NCI-H2107 treated with DMSO at 0.1 percent for 48 hours (cell line): Measurements from ENCODE around the gene EPHX1.
"Not testable (repeated sequence)": the region's sequence is repeated elsewhere in the genome, so short reads cannot be mapped to it uniquely, and the experiment has no call there.

Experiments
- DNase-seq: peaks from one replicate; lab custom pipeline; 2025; ENCODE audit not compliant: unreplicated experiment; lab: John Stamatoyannopoulos, UW

EPHX1 gene

DNA sequence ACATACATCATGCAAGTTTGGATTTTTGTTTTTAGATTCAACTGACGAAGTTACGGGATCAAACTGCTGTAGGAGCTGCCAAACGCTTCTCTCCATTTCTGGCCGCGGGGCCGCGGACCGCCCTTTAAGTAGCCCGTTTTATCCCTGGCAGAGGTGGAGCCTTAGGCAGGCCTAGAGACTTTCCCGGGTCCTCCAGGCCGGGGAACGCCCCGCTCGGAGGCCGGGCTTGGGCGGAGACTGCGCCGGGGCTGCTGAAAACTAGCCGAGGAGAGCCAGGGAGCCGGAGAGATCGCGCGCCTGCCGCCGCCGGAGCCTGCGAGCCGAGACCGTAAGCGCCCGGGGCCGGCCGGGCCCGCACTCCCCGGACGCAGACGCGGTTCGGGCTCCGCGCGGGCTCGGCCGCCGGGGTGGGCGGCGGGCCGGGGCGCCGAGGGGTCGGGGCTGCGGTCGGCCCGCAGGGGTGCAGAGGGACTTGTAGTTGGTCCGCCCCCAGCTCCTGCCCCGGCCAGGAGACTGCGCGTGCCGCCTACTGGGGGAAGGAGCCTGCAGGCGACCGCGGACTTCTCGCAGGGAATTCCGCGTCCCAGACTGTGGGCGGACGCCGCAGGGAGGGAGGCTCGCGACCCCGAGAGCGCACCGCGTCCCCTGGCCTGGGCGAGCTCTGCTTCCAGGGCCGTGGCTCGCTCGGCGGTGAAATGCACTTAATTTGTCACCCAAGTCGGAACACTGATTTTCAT lies at the start of gene EPHX1:
Gene EPHX1, plus strand, starts transcription at position 283 of the 737 bp plus-strand sequence. CDS start 18,606 bp downstream, outside the sequence.
- peak; percentile 83 for DNase-seq

DNA sequence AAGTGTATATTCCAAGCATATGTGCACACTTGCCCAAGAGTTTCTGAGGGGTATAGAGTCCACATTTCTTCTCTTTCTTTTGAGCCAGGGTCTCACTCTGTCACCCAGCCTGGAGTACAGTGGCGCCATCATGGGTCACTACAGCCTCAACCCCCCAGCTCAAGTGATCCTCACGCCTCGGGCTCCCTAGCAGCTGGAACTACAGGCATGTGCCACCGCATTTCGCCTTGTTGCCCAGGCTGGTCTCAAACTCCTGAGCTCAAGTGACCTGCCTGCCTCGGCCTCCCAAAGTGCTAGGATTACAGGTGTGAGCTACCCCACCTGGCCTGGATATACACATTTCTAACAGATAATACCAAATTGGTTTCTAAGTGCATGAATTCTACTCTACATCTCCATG lies 49.4 kb upstream of the EPHX1 start:
- DNase-seq, result no peak

DNA sequence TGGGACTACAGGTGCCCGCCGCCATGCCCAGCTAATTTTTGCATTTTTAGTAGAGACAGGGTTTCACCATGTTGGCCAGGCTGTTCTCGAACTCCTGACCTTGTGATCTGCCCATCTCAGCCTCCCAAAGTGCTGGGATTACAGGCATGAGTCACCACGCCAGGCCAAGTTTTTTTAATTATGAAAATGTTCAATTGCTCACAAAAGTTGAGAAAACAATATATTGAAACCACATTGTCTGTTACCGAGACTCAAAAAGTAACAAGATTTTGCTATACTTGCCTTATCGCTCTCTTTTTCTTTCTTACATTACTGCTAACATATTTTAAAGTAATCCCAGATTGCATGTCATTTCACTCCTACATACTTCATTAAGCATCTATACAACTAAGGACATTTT lies 48.5 kb upstream of the EPHX1 start:
- not testable (repeated sequence) for DNase-seq

DNA sequence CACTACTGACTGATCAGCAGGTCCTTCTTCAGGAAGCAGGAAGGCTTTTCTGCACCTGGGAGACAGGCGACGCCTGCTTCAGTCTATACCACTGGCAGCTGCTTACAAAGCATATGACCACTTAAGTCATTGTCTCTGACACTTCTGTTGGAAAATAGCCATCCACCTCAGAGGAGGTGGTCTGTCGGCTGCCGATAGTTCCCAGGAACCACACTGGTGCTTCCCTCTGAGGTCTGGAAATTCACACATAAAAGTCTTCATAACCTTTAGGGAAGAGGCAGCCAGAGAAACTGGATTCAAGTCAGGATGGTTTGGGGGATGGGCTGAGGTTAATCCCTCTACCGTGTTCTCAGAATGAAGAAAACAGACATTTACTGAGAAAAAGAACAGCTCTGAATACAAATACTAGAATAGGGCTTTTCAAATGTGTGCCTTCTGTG lies 47.9 kb upstream of the EPHX1 start:
- DNase-seq, result peak; percentile 52

DNA sequence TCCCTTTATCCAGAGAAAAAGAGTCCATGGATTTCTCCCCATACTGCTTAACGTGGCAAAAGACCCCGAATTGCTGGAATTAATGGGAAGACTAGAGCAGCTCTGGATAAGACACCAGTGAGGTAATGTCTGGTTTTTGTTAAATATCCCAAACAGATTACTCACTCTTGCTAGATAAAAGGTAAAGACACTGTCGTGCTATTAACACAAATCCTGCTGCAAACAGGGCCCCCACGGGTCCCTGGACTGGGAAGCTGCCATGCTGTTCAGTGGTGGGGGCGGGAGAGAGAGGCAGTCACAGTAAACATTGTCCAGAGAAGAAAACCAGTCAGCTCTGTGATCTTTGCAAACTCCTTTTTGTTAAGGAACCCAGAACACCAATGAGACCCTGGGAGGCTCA lies 47.5 kb upstream of the EPHX1 start:
- no peak for DNase-seq

DNA sequence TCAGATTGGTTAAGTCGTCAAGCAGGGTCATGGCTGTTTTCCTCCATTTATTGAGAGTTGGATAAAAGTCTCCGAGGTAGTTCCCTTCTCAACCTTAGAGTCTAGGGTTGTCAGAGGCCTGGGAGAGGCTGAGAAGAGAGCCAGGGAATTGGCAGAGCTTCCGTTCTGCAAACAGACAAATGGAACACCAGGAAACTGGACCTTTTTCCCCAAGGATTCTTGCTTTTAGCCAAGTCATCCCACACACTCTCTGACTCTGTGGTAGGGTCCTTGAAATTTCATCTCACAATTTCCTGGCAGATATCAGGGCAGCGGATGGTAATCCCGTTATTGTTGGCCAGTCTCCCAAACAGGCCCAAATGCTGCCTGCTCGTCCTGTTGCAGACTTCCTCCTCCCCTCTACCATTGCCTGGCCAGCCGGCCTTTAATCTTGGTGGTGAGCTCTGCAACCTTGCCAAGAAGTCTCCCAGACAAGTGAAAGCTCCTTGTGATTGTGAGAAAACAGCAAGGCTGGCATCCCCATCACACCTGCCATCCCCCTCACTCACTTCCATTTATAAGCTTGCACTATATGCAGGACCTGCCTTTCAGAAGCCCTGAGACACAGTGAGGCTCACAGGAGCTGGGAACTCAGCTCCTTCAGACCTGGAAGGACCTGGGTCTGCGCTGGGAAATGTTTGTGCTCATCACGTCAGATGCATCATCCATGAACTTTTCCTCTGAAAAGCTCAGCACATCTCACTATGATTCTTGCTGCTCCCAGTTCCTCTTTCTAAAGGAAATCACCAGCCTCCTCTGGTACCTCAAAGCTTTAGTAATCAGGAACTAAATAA lies 46.0 kb upstream of the EPHX1 start:
- peak; percentile 14 for DNase-seq

DNA sequence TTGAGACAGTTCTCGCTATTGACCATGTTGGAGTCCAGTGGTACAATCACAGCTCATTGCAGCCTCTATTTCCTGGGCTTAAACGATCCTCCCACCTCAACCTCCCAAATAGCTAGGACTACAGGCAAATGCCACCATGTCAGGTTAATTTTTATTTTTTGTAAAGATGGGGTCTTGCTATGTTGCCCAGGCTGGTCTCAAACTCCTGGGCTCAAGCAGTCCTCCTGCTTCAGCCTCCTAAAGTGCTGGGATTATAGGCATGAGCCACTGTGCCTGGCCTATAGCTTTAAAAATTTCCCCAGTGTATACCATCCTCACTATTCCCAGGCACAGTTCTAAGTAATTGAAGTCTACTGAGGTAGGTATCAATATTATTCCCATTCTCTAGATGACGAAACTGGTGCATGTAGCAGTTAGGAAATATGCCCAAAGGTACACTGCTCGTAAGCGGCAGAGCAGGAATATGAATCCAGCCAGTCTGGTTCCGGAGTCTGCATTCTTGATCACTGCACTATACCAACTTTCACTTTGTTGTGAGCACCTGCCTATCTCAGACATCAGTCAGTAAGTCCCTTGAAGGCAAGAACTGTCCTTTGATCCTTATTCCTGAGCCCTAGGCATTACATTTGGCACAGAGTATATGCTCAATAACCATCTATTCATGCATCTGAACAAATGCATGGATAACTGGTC lies 43.8 kb upstream of the EPHX1 start:
- DNase-seq, result no peak

DNA sequence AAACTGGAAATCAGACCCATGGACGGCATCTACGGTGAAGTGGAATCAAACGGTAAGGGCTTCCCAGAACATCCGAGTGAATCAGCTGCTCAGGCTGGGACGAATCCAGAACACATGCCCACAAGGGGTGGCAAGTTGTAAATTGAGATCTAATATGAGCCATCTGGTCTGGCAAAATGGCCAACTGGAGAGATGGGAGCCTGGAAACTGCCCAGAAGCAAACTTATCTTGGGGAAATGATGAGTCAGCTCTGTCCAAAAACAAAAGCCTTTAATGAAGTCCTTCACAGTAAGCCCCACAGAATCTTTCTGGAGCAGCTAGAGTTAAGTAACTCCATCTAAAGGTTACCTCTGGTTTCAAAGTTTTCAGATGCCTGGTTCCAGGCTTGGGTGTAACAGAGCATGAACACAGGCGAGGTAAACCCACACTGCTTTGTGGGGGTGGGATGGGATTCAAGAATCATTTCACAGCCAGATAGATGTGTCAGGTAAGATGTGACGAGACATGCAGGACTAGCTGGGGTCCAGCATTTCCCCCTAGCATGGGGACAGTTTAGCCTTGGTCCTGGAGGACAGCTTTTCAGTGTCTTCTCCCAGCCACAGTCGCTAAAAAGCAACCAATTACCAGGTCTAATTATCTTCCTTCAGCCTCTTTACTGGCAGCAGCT lies 42.8 kb upstream of the EPHX1 start:
- DNase-seq, result peak; percentile 53

DNA sequence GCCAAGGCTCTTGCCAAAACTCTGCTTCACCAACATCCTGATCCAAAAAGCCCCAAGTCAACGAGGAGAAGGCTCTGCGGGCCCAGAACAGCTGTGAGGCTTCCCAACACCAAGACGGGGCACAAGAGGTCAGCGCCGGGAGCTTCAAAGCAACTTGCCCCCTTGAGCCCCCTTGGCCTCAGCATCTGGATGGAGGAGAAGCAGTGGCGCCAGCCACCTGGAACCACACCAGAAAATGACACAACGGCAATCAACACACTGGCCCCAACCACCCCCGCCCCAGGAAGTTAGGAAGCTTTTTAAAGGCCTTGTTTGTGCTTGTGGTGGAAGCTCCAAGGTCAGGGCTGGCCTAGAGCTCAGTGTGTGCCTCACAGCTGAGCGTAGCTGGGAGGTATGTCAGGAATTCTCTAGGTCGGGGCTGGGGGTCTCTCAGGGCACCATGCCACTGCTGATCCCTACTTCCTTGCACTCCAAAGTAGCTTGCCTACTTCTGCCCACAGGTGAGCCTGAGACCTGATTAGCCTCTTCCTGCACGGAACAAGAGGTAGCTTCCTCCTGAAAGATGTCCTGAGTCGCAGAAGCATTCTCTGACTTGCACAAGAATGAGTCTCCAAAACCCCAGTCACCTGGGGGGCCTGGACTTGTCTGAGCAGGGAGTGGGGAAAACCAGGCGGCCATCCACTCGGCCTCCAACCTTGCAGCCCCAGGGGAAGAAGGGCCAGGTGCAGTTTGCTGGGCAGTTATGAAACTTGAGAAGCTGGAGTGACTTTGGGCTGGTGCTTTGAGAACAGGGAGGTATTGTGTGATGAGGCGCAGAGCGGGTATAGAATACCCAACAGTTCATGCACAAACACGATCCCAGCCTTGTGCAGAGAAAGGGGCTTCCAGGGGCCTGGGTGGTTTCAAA lies 42.0 kb upstream of the EPHX1 start:
- DNase-seq, result peak; percentile 96

DNA sequence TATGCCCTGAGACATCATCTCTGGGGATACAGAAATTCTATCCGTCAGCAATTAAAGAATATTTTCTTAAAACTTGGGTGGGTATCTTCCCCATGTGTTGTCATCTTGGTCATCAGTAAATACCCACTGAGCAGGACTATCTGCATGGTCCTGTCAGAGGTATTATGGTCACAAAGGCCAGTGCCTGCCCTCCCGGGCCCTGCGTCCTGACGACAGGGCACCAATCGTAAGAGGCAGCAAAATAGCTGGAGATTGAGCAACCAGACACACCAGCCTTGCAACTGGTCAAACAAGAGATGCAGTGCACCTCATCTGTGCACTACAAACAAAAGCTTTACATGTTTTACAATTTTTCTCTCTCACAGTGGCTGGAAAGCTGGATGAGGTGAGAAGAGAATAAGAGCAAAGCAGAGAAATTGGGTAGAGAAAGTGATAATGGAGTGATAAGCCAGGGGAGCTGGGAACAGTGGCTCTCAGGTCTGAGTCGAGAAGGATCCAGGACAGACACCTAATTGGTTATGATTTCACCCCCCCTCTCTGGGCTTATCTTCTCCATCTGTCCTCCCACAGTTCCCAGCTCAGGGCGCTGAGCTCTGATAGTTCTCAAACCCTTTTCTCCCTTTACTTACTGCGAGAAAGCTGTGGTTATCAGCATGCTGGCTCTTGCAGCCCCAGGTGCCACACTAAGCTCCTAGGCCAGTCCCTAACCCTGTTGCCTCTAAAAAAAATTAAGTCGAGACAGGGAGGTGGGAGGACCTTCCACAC lies 41.1 kb upstream of the EPHX1 start:
- peak; percentile 70 for DNase-seq

DNA sequence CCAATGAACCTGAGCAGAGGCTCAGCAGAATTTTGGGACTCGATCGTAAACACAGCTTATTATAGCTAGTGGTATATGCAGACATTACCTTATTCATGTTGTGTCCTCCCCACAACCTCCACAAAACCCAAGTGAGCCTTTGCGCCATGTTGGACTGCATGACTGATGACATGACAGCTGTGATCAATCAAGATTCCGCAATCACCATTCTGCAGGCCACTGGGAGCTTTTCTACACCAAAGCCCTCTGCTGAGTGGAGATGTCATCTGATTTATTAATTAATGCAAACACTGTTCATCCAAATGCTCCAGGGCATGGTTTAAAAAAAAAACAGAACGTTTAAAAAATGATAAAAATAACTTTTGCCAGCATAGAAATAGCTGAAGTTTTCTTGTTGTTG lies 40.2 kb upstream of the EPHX1 start:
- DNase-seq, result no peak

DNA sequence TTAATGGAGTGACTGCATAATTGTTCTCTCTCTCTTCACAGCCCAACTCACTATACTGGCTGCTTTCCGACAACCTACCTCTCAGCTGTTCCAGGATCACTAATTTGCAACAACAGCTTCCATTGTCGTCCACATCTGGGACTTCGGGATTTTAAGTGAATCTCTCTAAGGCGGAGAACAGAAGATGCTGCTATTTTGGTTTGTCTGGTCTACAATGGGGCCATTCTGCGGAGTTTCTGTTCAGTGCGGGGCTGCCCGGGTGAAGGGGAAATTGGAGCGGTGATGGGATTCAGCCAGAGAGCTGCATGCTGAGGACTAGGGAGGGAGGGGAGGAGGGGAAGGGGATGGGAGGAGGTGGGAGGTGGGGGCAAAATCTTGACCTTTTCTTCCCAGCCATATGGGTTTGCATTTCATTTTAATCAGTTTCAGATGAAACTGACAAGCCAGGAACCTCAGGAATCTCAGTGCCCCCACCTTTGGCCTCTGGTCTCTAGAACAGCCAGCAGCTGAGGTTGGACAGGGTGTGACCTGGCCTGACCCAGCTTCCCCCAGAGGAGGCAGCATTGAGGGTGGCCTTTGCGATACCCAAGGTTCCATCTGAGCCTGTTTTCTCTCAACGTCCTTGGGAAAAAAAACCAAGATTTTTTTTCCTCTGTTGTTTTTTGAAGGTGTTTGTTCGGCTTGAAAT lies 39.2 kb upstream of the EPHX1 start:
- DNase-seq, result no peak

DNA sequence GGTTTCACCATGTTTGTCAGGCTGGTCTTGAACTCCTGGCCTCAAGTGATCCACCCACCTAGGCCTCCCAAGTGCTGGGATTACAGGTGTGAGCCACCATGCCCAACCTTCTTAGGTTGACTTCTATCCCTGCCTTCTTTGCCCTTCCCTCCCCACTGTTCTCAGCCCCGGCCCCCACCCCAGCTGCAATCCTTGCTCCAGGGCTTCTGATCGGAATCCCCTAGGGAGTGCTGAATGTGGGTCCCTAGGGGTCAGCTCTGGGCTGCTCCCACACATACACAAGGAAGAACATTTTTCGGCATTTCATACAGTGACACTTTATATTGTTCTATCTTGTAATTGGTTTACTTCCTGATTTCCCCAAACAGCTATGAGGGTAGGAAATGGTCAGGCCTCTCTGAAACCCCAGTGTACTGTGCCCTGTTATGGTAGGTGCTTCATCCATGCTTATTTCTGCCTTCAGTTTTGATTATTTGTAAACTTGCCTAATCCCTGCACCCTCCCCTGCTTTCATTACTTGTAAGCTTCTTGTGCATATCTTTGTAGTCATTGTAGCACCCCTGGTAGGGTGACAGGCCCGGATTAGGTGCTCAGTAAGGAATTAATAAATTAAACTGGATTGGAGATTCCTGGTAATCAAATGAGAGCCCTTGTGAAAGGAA lies 38.1 kb upstream of the EPHX1 start:
- DNase-seq, result no peak

DNA sequence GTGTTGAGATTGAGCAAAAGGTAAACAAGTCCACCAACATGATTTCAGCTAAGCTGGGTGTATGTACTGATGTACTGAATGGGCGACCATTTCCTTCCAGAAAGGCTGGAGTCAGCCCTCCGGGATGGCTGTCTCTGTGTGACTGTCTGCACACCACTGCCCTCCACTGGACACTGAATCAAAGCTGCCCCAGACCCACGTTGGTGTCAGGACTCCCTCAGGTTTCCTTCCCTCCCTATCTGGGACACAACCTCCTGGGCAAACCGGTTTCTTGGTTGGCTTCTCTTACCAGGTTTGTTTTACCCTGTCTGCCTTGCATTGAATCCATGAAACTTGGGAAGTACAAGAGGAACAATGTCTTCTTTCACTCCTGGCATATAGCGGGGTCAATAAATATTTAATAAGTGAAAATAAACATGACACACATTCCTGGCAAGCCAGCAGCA lies 37.6 kb upstream of the EPHX1 start:
- DNase-seq, result peak; percentile 91

DNA sequence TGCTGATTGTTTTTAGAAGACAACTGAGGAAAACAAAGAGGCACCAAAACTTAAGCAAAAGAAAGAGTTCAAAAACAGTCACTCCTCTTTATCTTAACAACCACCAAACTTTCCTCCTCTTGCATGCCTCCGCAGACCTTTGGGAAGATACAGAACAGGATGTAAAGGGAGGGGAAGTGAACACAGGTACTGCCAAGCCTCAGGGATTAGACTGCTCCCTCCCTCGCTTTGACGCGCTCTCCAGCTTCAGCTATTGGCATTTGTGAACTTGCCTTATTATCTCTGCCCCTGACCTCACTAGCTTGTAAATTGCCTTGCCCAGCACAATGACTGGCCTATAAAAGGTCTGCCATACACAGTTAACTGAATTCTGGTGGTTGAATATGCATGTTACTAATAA lies 37.1 kb upstream of the EPHX1 start:
- no peak for DNase-seq

DNA sequence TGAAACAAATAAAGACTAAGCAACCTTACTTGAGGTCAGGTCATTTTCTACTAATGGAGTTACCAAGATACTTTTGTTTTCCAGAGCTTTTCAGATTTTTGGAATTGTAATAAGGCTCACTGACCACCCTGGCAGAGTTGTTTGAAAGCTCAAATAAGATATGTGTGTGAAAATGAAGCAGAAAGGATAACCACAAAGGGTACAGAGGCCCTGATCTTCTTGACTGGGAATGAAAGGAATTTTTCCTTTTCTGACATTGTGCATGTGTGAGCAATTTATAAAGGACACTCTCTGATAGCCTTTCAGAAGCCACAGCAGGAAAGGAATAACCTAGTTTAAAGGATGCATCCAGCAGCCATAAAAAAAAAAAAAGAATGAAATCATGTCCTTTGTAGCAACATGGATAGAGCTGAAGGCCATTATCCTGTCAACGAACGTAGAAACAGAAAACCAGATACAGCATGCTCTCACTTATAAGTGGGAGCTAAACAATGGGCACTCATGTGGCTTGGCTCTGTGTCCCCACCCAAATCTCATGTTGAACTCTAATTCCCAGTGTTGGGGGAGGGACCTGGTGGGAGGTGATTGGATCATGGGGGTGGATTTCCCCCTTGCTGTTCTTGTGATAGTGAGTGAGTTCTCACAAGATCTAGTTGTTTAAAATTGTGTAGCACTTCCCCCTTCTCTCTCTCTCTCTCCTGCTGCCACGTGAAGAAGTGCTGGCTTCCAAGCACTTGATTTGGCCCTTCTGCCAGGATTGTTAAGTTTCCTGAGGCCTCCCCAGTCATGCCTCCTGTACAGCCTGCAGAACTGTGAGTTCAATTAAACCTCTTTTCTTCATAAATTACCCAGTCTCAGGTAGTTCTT lies 35.4 kb upstream of the EPHX1 start:
- DNase-seq, result no peak

DNA sequence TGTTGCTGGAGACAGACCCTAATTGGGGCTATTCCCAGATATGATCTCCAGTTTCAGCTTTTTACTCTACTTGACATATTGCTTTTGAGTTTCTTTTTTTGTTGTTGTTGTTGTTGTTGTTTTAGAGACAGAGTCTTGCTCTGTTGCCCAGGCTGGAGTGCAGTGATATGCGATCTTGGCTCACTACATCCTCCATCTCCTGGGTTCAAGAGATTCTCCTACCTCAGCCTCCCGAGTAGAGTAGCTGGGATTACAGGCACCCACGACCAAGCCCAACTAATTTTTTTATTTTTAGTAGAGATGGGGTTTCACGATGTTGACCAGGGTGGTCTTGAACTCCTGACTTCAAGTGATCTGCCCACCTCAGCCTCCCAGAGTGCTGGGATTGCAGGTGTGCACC lies 33.6 kb upstream of the EPHX1 start:
- no peak for DNase-seq
